Left colon (tissue), 2 donors: Measurements from ENCODE around the gene C1orf159. TPM values are rescaled to one million over a fixed set of nuclear protein-coding genes. Genes with fewer than 3 reads are reported as not detected.
"Not testable (repeated sequence)": the region's sequence is repeated elsewhere in the genome, so short reads cannot be mapped to it uniquely, and the experiment has no call there.

ENCODE experiments used
- ATAC-seq: fragments of 200-7000 bp; cut with Tn5 transposase; one replicate; pipeline ENCODE4 v1.9.1; 2020; ENCODE audit warnings: mild to moderate bottlenecking, moderate library complexity
- DNase-seq, 2 donors: peaks; one replicate each; pipeline ENCODE4 v3.0.0-alpha.2; 2020
- intact Hi-C, 2 donors: fragments of 100-400 bp; cut with DNase I in 1 of 2; cut with micrococcal nuclease in 1 of 2; formaldehyde crosslinking; loops; one replicate each; pipeline versions ENCODE4 v1.11.2 to v1.14.0; 2022; cut with DNase I, micrococcal nuclease
- total RNA-seq, 2 donors: library from RNA; stranded (reverse); fragmentation: NEBNext Ultra II Directional; extraction: Animal tissue kit (Norgen Biotek cat#: 25700); gene quantifications; one replicate each; pipeline ENCODE4 v1.2.1, GENCODE V29; 2021
- donor health status: DM: no; HTN: no; CAD: no.
- donor health status: DM: yes; HTN: yes; CAD: no.

Gene C1orf159
- total RNA-seq, 2 donors from 2014 or later, result 17.6 to 28.6 TPM

- ATAC-seq (peak; percentile 95), DNase-seq (peak; percentile 89 to 90)
- intact Hi-C loops, result no loop called here
Observed at GRCh38 chr1:1109743-1110142, 6.1 kb downstream of the C1orf159 start.

DNA sequence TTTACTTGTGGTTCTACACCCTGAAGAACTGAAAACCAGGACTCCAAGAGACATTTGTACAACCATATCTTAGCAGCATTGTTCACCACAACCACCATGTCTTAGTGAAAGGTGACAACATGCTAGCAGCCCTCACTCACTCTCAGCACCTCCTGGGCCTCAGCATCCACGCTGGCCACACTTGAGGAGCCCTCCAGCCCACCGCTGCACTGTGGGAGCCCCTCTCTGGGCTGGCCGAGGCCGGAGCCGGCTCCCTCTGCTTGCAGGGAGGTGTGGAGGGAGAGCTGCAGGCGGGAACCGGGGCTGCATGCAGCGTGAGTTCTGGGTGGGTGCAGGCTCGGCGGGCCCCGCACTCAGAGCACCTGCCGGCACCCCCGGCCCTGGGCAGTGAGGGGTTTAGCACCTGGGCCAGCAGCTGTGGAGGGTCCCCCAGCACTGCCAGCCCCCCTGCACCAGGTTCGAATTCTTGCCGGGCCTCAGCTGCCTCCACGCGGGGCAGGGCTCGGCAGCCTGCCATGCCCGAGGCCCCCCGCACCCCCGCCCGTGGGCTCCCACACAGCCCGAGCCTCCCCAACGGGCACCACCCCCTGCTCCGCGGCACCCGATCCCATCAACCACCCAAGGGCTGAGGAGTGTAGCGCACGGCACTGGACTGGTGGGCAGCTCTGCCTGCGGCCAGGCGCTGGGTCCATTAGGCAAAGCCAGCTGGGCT, 9.2 kb downstream of the C1orf159 start:
- DNase-seq, result peak; percentile 4 to 17
- no peak for ATAC-seq
- intact Hi-C loops, result no loop called here

DNA sequence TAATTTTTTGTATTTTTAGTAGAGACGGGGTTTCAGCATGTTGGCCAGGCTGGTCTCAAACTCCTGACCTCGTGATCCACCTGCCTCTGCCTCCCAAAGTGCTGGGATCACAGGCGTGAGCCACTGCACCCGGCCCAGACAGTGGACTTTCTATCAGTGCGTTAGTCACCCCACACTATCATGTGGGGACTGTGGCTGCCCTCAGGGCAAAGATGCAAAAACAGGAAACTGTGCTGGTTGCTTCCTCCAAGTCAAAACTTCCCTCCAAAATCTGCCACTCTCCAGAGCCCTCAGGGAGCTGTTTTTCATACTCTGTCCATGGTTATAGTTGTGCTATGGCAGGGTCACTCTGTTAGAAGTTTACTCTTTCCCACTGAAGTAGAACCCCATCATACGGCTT, 11.7 kb downstream of the C1orf159 start:
- DNase-seq, result peak; percentile 2 to 7
- ATAC-seq, intact Hi-C loops: not testable (repeated sequence)

- ATAC-seq, result peak; percentile 64
- intact Hi-C loops, result no loop called here
- peak; percentile 5 to 12 for DNase-seq
Observed at GRCh38 chr1:1101503-1101902, 14.4 kb downstream of the C1orf159 start.

DNA sequence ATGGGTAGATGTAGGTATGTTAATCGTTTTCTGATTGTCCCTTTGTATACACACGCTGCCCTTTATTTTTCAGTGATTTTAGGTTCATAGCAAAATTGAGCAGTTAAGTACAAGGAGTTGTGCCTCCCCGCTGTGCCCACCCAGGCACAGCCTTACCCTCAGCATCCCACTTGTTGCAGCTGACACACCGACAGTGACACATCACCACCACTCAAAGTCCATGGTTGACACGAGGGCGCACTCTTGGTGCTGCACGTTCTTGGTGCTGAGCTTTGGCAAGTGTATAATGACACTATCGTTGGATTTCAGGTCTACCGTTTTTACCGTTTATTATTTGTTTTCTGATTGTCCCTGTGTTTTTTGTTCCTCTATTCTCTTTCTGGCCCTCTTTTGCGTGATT, 15.6 kb downstream of the C1orf159 start:
- no peak for DNase-seq
- intact Hi-C loops, result no loop called here
- no peak for ATAC-seq

DNA sequence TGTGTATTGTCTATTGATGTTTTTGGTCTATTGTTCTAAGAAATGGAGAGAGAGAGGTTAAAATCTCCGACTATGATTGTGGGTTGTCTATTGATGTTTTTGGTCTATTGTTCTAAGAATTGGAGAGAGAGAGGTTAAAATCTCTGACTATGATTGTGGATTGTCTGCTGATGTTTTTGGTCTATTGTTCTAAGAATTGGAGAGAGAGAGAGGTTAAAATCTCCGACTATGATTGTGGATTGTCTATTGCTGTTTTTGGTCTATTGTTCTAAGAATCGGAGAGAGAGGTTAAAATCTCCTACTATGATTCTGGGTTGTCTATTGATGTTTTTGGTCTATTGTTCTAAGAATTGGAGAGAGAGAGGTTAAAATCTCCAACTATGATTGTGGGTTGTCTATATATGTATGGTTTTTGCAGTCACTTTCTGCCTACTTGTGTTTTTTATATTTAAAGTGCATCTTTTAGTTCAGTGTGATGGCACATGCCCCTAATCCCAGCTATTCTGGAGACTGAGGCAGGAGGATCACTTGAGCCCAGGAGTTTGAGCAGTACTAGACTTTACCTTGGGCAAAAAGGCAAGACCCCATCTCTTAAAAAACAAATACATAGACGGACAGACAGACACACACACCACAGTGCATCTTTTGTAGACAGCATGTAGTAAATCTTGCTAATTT, 16.2 kb downstream of the C1orf159 start:
- no peak for DNase-seq
- intact Hi-C loops, result no loop called here
- ATAC-seq, result no peak

- ATAC-seq, result no peak
- intact Hi-C loops, result no loop called here
Observed at GRCh38 chr1:1098681-1099421, 17.0 kb downstream of the C1orf159 start.

GRCh38 chr1:1096136-1096535, 19.8 kb downstream of the C1orf159 start:
- peak in 1 of 2 donors; percentile 2 for DNase-seq
- ATAC-seq, intact Hi-C loops: not testable (repeated sequence)

More at GRCh38 chr1:1098681-1099421, 17.0 kb downstream of the C1orf159 start:
- peak in 1 of 2 donors; percentile 12 for DNase-seq

- DNase-seq, result no peak
- no peak for ATAC-seq
- intact Hi-C loops, result no loop called here
Observed at GRCh38 chr1:1094981-1095380, 20.9 kb downstream of the C1orf159 start.

GRCh38 chr1:1093610-1093943, 22.3 kb downstream of the C1orf159 start:
- no peak for ATAC-seq
- intact Hi-C loops, result no loop called here
- peak in 1 of 2 donors; percentile 13 for DNase-seq

- DNase-seq, result peak; percentile 4
- intact Hi-C loops, result no loop called here
- ATAC-seq, result peak; percentile 35
Observed at GRCh38 chr1:1092894-1093609, 22.8 kb downstream of the C1orf159 start.

GRCh38 chr1:1092149-1092855, 23.6 kb downstream of the C1orf159 start:
- ATAC-seq (no peak), DNase-seq (peak; percentile 3 to 22)
- intact Hi-C loops, result no loop called here

DNA sequence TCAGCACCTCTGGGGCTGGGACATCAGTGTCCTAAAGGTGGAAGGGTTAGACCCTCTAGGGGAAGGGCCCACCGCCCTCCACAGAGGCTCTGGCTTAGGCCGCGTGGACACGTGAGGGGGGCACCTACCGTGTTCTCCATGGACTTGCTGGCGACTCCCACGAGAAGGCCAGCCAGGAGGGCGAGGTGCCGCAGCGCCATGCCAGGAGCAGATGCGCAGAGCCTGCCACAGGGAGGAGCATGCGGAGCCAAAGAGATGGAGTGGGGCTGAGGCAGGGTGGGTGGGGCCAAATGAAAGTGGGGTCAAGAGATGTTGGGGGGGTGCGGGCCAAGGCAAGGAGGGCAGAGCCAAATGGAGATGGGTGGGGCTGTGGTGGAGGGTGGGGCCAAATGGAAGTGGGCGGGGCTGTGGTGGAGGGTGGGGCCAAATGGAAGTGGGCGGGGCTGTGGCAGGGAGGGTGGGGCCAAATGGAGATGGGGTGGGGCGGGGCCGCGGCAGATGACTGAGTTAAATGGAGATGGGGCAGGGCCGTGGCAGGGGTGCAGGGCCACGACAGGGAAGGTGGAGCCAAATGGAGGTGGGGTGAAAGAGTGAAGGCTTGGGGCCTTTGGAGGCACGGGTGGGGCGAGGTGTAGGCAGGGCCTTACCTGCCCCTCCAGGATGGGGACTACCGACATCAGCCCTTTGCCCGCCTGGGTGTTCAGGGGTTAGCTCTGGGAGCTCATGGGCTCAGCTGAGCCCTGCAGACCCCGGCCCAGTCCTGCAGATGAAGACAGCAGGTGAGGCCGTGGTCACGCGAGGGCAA, 24.3 kb downstream of the C1orf159 start:
- ATAC-seq, result peak; percentile 42
- peak; percentile 9 to 19 for DNase-seq
- intact Hi-C loops, result no loop called here

DNA sequence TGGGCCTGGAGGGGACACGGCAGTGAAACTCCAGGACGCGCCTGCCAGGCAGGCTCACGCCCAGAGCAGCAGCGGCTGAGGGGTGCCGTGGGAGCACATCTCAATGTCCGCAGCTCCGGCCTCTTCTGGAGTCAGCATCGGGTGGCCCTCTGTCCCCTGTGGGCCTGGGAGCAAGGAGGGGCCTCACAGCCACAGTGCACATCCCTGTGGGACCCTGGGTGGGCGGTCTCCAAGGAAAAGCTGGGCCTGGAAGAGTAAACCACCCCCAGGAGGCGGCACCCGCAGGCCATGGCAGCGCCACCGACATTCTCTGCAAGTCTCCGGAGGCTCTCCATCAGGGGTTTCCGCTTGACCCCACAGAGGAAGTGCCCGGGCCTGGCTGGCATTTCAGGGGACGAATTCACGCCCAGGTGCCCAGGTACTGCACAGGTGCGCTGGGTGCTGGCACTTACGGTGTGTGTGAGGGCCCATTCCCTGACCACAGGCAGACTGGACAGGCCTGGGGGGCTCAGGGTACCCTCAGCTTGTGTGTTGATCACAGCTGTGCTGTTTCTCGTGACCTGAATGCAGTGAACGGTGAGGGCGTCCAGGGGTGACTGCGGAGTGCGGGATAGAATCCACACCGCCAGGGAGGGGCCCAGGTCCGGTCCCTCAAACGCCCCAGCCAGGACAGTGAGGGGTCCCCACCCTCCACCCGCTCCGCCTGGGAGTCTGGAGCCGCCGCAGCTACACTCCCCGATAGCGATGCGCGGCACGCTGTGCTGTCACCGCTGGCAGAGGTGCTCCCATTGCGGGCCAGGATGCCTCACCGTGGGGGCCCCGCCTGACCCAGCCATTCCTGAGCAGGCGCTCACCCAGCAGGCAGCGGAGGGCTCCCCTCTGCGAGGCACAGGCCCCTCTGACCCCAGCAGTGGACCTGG, 25.2 kb downstream of the C1orf159 start:
- DNase-seq, result peak in 1 of 2 donors; percentile 2

GRCh38 chr1:1089731-1090423, 26.0 kb downstream of the C1orf159 start:
- intact Hi-C loops, result no loop called here
- DNase-seq, result peak in 1 of 2 donors; percentile 19
- ATAC-seq, result no peak

More for the DNA sequence above, 25.2 kb downstream of the C1orf159 start:
- intact Hi-C loops, result no loop called here
- ATAC-seq, result no peak
